T-cell (primary cell): ENCODE results near the gene GINS3. TPM values are rescaled to one million over a fixed set of nuclear protein-coding genes. Genes with fewer than 3 reads are reported as not detected.

Experiments
- ATAC-seq, 4 experiments: fragments of 200-7000 bp in 3 of 4; fragments of 150-1000 bp in 1 of 4; cut with Tn5 transposase; replicated peaks in 1 of 4; 1 replicate in 3 of 4; 2 replicates in 1 of 4; pipeline ENCODE4 v1.10.0; 2021; ENCODE audit warnings: moderate library complexity in 3 of 4, mild to moderate bottlenecking in 2 of 4, moderate number of reproducible peaks in 1 of 4
- CTCF ChIA-PET, 2 donors: fragments of 300-600 bp; sonication (Branson Sonifier 250); formaldehyde crosslinking; loops; one replicate each; lab custom pipeline; 2022; ENCODE audit warnings: antibody characterized with exemption in 2 of 2; lab: Charles Lee
- POLR2A ChIA-PET, 2 donors: fragments of 300-600 bp; sonication (Branson Sonifier 250); formaldehyde crosslinking; loops; one replicate each; lab custom pipeline; 2022; ENCODE audit warnings: antibody characterized with exemption in 2 of 2; lab: Charles Lee
- DNase-seq, 35 experiments: peaks; one replicate each; pipeline versions ENCODE4 v3.0.0 to v3.0.0-alpha.2; 2013 to 2023
- H3K27ac ChIP-seq: one replicate; pipeline ENCODE4 v1.5.1; 2013; ENCODE audit warnings: low read length
- H3K27me3 ChIP-seq, 2 experiments: replicated peaks in 1 of 2; 1 replicate in 1 of 2; 2 replicates in 1 of 2; pipeline versions ENCODE4 v1.6.1 to v1.7.0; 2013; ENCODE audit warnings: low read length in 1 of 2, mixed read lengths in 1 of 2; ENCODE audit not compliant: control insufficient read depth in 2 of 2, insufficient read depth in 2 of 2; ENCODE audit errors: extremely low read depth in 1 of 2
- H3K36me3 ChIP-seq, 2 donors: 1 replicate in 1 of 2; 2 replicates in 1 of 2; pipeline versions ENCODE4 v1.6.1 to v1.7.0; 2013; ENCODE audit warnings: low read length in 1 of 2; ENCODE audit not compliant: control insufficient read depth in 2 of 2, insufficient read depth in 1 of 2; ENCODE audit errors: extremely low read depth in 1 of 2
- H3K4me1 ChIP-seq, 2 experiments: 1 replicate in 1 of 2; 2 replicates in 1 of 2; pipeline versions ENCODE4 v1.6.1 to v1.7.0; 2013; ENCODE audit warnings: low read length in 2 of 2, mixed read lengths in 1 of 2; ENCODE audit not compliant: insufficient read depth in 2 of 2, control insufficient read depth in 1 of 2; ENCODE audit errors: extremely low read depth in 1 of 2
- H3K4me3 ChIP-seq, 2 donors: 1 replicate in 1 of 2; 2 replicates in 1 of 2; pipeline versions ENCODE4 v1.5.1 to v1.7.0; 2013; ENCODE audit warnings: mild to moderate bottlenecking in 2 of 2, low read length in 1 of 2, moderate library complexity in 1 of 2; ENCODE audit not compliant: control insufficient read depth in 1 of 2; ENCODE audit errors: extremely low read depth in 1 of 2
- H3K9me3 ChIP-seq: 2 replicates; pipeline ENCODE4 v1.7.0; 2013
- H3K27ac Mint-ChIP-seq, 2 donors: one replicate each; pipeline ENCODE4 v1.8.0; 2020 to 2021; ENCODE audit warnings: mild to moderate bottlenecking in 2 of 2, mixed read lengths in 2 of 2
- H3K27me3 Mint-ChIP-seq, 2 donors: one replicate each; pipeline ENCODE4 v1.8.0; 2021 to 2022; ENCODE audit warnings: mixed read lengths in 2 of 2
- H3K36me3 Mint-ChIP-seq: one replicate; pipeline ENCODE4 v1.8.0; 2021; ENCODE audit warnings: mixed read lengths
- H3K4me1 Mint-ChIP-seq, 3 donors: one replicate each; pipeline ENCODE4 v1.8.0; 2020 to 2022; ENCODE audit warnings: mixed read lengths in 3 of 3, mild to moderate bottlenecking in 1 of 3
- H3K4me3 Mint-ChIP-seq, 3 donors: one replicate each; pipeline ENCODE4 v1.8.0; 2020 to 2022; ENCODE audit warnings: mild to moderate bottlenecking in 3 of 3, mixed read lengths in 3 of 3, moderate library complexity in 3 of 3
- H3K9me3 Mint-ChIP-seq, 3 donors: one replicate each; pipeline ENCODE4 v1.8.0; 2020 to 2022; ENCODE audit warnings: mixed read lengths in 3 of 3
- WGBS: methylation state at CpG from one replicate; pipeline ENCODE4 v1.1.5; 2013; ENCODE audit warnings: missing lambda C conversion rate; ENCODE audit not compliant: insufficient coverage; 5-methylcytosine and 5-hydroxymethylcytosine counted together
- total RNA-seq, 35 experiments: library from RNA in 6 of 35; stranded (reverse) in 6 of 35; fragments of 120-200 nt in 1 of 35; gene quantifications; one replicate each; pipeline versions ENCODE4 v1.2.1 to v1.2.4 and lab custom pipeline; 2013 to 2026

The GINS3 gene
- total RNA-seq, 5 donors from 2014 or later (not counting 1 experiment from before 2014, with no cell fraction given) = 0.98 to 1.6 (median 1.3) TPM

DNA sequence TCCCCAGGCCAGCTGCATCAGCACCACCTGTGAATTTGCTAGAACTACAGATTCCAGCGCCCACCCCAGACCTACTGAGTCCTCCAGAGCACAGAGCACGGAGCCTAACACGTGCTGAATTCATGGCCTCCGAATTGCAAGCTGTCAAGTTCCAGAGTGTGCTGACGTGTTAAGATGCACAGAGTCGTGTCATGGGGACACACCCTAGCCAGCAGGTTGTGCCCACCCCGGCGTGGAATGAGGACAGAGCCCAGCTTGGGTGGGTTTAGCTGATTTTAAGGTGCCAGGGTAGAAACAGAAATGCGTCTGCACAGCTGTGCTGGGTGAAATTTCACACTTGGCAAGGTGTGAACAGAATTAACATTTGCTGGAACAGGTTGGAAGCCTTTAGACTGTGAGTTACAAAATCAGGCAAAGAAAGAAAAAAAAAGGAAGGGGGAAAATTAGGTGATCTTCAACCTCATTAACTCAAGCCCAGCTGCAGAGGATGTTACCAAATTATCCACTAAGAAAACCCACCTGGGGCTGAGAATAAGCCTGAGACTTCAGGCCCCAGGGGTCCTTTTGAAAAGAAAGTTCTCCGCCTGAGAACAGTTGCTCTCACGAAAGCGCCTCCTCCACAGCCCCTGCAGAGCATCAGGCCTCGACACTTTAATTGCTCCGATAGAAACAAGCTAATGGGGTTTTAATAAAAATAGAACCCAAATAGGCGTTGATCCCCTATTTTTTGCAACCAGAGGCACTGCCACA is 27.1 kb downstream of the GINS3 start:
- no peak for DNase-seq
- H3K4me1 Mint-ChIP-seq = no peaks in the 10 kb centered on the region
- H3K4me3 Mint-ChIP-seq = no peak overlapping the region
- 85% methylated on average over 13 of the region's 15 CpGs for WGBS
- H3K4me1 ChIP-seq = no peaks in the 10 kb centered on the region
- peaks cover 0 to 24% of the 10 kb centered on the region in 2 experiments for H3K27me3 ChIP-seq
- H3K36me3 Mint-ChIP-seq = no peaks in the 10 kb centered on the region
- no peak overlapping the region for H3K27ac ChIP-seq
- peaks cover 10 to 23% of the 10 kb centered on the region in 2 donors for H3K27me3 Mint-ChIP-seq
- H3K4me3 ChIP-seq = no peak overlapping the region
- ATAC-seq = no peak
- H3K9me3 ChIP-seq = no peaks in the 10 kb centered on the region
- H3K36me3 ChIP-seq = no peaks in the 10 kb centered on the region
- CTCF ChIA-PET = no interaction called here
- H3K27ac Mint-ChIP-seq = no peak overlapping the region
- POLR2A ChIA-PET = no interaction called here
- no peaks in the 10 kb centered on the region for H3K9me3 Mint-ChIP-seq

DNA sequence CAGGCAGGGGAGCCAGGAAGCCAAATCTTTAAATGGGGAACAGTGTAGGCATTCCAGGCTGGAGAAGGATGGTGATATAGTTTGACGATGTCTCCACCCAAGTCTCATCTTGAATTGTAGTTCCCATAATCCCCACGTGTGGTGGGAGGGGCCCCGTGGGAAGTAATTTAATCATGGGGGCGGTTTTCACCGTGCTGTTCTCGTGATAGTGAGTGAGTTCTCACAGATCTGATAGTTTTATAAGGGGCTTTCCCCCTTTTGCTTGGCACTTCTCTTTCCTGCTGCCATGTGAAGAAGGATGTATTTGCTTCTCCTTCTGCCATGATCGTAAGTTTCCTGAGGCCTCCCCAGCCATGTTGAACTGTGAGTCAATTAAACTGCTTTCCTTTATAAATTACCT is 28.8 kb downstream of the GINS3 start:
- H3K27ac Mint-ChIP-seq = no peak overlapping the region
- Histone ChIP-seq H3K27me3 (peaks cover 0 to 30% of the 10 kb centered on the region in 2 experiments), H3K27ac (no peak overlapping the region), H3K4me1 (peaks cover 0 to 7% of the 10 kb centered on the region in 2 experiments), H3K9me3 (no peaks in the 10 kb centered on the region), H3K4me3 (no peak overlapping the region), H3K36me3 (no peaks in the 10 kb centered on the region)
- H3K4me1 Mint-ChIP-seq = peaks cover 7 to 11% (median 10%) of the 10 kb centered on the region in 3 donors
- no peaks in the 10 kb centered on the region for H3K36me3 Mint-ChIP-seq
- DNase-seq (no peak), ATAC-seq (no peak)
- ChIA-PET CTCF (interaction anchor here in 1 of 2 donors (0.6 kb wide), 1 partner anchor 87 kb away, joined by 9 read pairs; no protein-coding TSS in a partner anchor), POLR2A (no interaction called here)
- H3K27me3 Mint-ChIP-seq = peaks cover 10 to 26% of the 10 kb centered on the region in 2 donors
- H3K9me3 Mint-ChIP-seq = no peaks in the 10 kb centered on the region
- no CpG with 5 or more reads among the region's 7 CpGs for WGBS
- no peak overlapping the region for H3K4me3 Mint-ChIP-seq

DNA sequence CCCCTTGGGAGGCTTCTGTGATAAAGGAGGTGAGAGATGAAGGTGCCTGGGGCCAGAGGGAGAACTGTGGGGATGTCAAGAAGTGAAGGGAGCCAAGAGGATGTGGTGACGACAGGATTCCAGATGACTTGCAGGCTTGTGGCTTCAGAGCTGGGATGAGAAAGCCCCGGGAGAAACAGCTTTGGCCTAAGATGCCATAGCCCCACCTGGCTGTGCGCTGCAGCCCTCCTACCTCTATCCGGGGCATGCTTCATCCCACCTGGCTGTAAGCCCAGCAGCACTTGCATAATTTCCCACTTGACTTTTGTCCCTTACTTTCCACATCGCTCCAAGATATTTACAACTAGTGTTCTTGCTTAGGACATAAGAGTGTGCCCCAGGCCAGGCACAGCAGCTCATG is 29.3 kb downstream of the GINS3 start:
- CTCF ChIA-PET = no interaction called here
- no peak overlapping the region for H3K4me3 Mint-ChIP-seq
- peaks cover 0 to 11% of the 10 kb centered on the region in 2 experiments for H3K4me1 ChIP-seq
- H3K9me3 ChIP-seq = no peaks in the 10 kb centered on the region
- peaks cover 10 to 14% (median 13%) of the 10 kb centered on the region in 3 donors for H3K4me1 Mint-ChIP-seq
- H3K36me3 Mint-ChIP-seq = no peaks in the 10 kb centered on the region
- no peak overlapping the region for H3K4me3 ChIP-seq
- no peak for ATAC-seq
- peaks cover 0 to 30% of the 10 kb centered on the region in 2 experiments for H3K27me3 ChIP-seq
- peaks cover 10 to 27% of the 10 kb centered on the region in 2 donors for H3K27me3 Mint-ChIP-seq
- POLR2A ChIA-PET = no interaction called here
- 57% methylated on average over 1 of the region's 5 CpGs for WGBS
- DNase-seq = no peak
- H3K27ac Mint-ChIP-seq = no peak overlapping the region
- no peaks in the 10 kb centered on the region for H3K9me3 Mint-ChIP-seq
- H3K27ac ChIP-seq = no peak overlapping the region
- H3K36me3 ChIP-seq = no peaks in the 10 kb centered on the region

DNA sequence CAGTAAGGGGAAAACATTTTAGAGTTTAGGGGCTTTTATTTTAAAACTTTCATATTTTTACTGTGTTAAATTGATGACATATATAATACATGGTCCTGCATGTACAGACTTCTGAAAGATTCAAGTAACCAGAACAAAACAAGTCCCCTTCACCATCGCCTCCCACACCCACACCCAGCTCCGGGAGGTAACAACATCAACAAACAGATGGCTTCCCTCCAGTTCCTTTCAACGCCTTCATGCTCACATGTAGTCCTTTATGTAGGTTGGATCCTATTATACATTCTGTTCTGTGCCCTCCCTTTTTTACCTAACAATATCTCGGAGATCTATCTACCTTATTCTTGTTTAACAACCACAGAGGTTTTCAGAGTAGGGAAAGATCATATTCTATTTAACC is 30.5 kb downstream of the GINS3 start:
- no CpG with 5 or more reads among the region's 4 CpGs for WGBS
- ChIA-PET POLR2A (no interaction called here), CTCF (interaction anchor here in 1 of 2 donors (0.5 kb wide), 1 partner anchor 531 kb away, joined by 6 read pairs; no protein-coding TSS in a partner anchor)
- Histone ChIP-seq H3K4me1 (peaks cover 0 to 11% of the 10 kb centered on the region in 2 experiments), H3K9me3 (no peaks in the 10 kb centered on the region), H3K36me3 (no peaks in the 10 kb centered on the region), H3K4me3 (no peak overlapping the region), H3K27ac (no peak overlapping the region), H3K27me3 (peaks cover 0 to 28% of the 10 kb centered on the region in 2 experiments)
- Mint-ChIP-seq H3K27me3 (peaks cover 10 to 24% of the 10 kb centered on the region in 2 donors), H3K4me1 (peaks cover 16 to 20% (median 18%) of the 10 kb centered on the region in 3 donors), H3K27ac (no peak overlapping the region), H3K36me3 (no peaks in the 10 kb centered on the region), H3K4me3 (no peak overlapping the region), H3K9me3 (no peaks in the 10 kb centered on the region)
- DNase-seq (no peak), ATAC-seq (no peak)

DNA sequence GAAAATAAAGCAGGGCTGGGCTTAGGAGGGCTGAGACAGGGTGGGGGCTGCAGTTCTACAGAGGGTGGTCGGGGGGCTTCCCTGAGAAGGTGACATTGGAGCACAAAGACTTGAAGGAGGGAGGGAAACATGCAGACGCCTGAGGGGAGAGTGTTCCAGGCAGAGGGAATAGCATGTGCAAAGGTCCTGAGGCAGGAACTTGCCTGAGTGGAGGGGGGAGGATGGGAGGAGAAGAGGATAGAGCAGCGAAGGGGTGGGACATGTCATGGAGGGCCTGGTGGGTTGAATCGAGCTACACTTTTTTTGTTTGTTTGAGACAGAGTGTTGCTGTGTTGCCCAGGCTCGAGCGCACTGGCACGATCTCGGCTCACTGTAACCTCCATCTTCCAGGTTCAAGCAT is 33.0 kb downstream of the GINS3 start:
- Histone ChIP-seq H3K4me1 (peaks cover 0 to 11% of the 10 kb centered on the region in 2 experiments), H3K4me3 (no peak overlapping the region), H3K27me3 (peaks cover 0 to 15% of the 10 kb centered on the region in 2 experiments), H3K36me3 (no peaks in the 10 kb centered on the region), H3K9me3 (no peaks in the 10 kb centered on the region), H3K27ac (no peak overlapping the region)
- no peak for DNase-seq
- ChIA-PET CTCF (no interaction called here), POLR2A (no interaction called here)
- 68% methylated on average over 2 of the region's 8 CpGs for WGBS
- no peak for ATAC-seq
- no peak overlapping the region for H3K4me3 Mint-ChIP-seq
- no peaks in the 10 kb centered on the region for H3K9me3 Mint-ChIP-seq
- H3K4me1 Mint-ChIP-seq = peaks cover 16 to 20% (median 18%) of the 10 kb centered on the region in 3 donors
- no peaks in the 10 kb centered on the region for H3K36me3 Mint-ChIP-seq
- H3K27me3 Mint-ChIP-seq = peaks cover 5 to 18% of the 10 kb centered on the region in 2 donors
- H3K27ac Mint-ChIP-seq = no peak overlapping the region

DNA sequence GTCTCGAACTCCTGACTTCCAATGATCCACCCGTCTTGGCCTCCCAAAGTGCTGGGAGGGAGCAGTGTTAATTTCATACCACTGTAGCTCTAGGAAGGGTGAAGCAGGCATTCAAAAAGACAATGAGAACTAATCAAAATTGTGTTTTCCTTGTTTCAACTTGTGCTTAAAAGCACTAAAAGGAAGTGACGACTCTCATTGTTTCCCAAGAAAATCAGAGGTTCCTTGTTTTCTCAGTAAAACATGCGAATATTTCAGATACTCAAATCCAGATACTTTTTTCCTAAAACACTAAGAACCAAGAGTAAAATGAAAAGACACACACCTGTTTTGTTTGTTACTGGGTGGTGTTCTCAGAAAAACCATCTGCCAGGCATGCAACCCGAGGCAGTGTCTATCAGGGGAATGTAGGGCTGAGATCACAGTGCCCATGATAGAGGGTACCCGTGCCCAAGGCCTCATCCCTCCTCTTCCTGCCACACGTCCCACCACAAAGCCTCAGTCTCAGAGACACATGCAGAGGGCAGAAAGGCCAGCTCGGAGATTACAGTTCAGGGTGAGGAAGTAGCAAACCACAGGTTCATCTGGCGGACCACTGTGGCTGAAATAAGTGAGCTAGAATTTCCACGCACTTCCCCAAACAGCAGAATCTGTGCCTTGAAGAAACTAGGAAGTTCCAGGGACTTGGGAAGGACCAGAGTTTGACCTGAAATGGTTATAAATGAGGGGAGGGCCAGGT is 33.7 kb downstream of the GINS3 start:
- peaks cover under 1 to 19% of the 10 kb centered on the region in 2 donors for H3K27me3 Mint-ChIP-seq
- Histone ChIP-seq H3K9me3 (no peaks in the 10 kb centered on the region), H3K27me3 (peaks cover 0 to 10% of the 10 kb centered on the region in 2 experiments), H3K4me3 (no peak overlapping the region), H3K36me3 (no peaks in the 10 kb centered on the region), H3K27ac (no peak overlapping the region), H3K4me1 (peaks cover 0 to 11% of the 10 kb centered on the region in 2 experiments)
- POLR2A ChIA-PET = no interaction called here
- DNase-seq (peak in 17 of 35 experiments; percentile 1 to 32 (median 3)), ATAC-seq (peak; percentile 58 to 79 (median 68))
- H3K27ac Mint-ChIP-seq = peak overlapping the region in 1 of 2 donors; percentile 17
- CTCF ChIA-PET = interaction anchor here in 1 of 2 donors (0.5 to 1.1 kb wide), 2 partner anchors 11 to 123 kb away, joined by 3 to 5 read pairs; no protein-coding TSS in a partner anchor
- 0% methylated on average over 2 of the region's 10 CpGs for WGBS
- H3K4me3 Mint-ChIP-seq = peak overlapping the region in 1 of 3 donors; percentile 15
- H3K36me3 Mint-ChIP-seq = no peaks in the 10 kb centered on the region
- peaks cover 16 to 20% (median 18%) of the 10 kb centered on the region in 3 donors for H3K4me1 Mint-ChIP-seq
- H3K9me3 Mint-ChIP-seq = no peaks in the 10 kb centered on the region
